ENCODE results near the gene SUSD1.

DNA sequence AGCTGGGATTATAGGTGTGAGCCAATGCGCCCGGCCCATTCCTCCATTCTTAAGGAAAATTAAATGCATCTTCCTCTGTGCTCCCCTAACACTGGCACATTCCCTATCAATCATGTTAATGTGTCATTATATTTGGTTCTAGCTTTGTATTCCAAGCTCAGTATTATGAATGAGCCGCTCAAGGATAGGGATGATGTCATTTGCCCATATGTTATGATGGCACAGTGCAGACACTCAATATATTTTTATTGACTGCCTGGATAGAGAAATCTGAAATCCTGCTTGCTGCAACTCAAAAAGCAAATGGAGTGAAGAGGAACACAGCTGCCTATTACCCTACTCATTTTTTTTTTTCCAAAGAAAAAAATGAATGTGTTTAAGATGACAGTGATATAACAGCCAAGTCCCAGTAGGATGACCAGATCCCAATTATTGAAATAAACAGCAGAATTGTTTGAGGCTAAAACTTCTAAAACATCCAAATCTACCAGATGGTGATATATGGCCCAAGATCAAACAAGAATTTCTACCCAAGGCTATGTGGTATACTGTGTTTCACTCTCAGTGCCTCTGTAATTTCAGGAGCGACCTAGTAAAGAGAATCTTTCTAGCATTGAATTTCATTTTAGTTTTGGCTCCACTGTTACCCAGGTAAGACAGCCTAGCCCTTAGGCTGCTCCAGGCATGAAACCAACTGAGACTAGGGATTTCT lies 16.3 kb downstream of the SUSD1 start:
- TF ChIP-seq PPARA (CRISPR knock-in tag; IDR thresholded peaks at IDR 0.05; ENCODE audit: borderline replicate concordance) (no peak), ZNF565 (CRISPR knock-in tag; conservative IDR thresholded peaks at IDR 0.05; ENCODE audit: low read depth) (no peak)
